Fibroblast of gingiva (primary cell): ENCODE results near the gene GHR.
A peak's percentile ranks its signal among the peaks of the same experiment; 100 is the strongest.

ENCODE experiments used
- DNase-seq: peaks from one replicate; pipeline ENCODE4 v3.0.0-alpha.2; 2011; ENCODE audit warnings: low read depth

GHR gene

DNA sequence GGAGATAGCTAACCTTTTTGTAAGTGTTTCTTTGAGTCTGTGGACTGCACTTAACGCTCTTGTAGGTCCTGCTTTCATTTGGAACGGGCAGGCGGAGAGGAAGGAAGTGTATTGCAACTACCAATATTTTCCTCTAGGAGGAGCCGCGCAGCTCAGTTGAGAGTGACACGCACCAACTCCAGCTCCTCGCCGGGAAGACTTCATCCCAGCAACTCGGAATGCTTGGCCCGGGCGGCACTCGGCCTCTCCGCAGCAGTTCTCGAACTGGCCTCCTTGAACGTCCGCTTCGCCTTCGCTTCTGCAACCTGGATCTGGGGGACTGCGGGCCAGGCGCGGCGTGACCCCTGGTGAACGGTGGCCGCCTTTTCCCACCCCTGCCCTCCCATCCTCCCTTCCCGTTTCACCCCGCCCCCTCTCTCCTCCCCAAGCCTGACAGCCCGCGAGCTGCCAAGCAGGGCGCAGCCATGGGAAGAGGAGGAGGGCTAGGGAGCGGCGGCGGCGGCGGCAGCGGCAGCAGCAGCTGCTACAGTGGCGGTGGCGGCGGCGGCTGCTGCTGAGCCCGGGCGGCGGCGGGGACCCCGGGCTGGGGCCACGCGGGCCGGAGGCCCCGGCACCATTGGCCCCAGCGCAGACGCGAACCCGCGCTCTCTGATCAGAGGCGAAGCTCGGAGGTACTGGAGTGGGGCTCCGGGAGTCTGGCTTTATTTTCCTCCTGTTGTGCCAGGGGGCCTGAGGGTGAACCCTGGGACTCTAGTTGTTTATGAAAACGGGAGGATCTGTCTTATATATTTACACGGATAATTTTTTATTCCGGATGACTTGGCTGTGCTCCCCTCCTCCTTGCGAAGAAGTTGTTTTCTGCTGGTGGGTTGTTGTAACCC lies at the start of gene GHR:
Gene GHR (plus strand): TSS at position 155 of the 881 bp plus-strand sequence. CDS start 142,436 bp downstream, outside the sequence.
- peak; percentile 90 for DNase-seq

DNA sequence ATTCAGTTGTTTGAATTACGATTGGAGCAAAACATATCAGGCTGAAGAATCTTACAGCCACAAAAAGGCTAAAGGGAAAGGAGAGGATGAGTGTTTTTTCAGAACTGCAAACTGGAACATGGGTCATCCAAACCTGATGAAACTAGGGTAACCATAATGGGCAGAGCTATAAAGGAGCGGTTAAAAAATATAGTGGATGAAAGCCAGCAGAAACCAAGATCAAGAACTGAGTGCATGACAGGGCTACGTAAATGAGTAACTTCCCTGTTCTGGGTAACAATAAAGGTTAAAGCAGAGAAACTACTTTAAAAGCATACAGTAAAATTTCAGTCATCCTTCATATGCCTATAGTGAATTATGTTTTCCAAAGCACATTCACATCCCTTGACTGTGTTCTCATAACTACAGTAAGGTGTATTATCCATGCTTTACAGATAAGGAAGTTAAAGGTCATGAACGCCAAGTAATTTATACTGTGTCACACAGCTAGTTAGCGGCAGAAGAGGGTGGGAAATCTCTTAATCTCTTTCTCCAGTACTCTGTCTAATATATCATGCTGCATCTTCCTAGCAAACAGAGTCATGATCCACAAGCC lies 48.5 kb upstream of the GHR start:
- DNase-seq, result no peak

DNA sequence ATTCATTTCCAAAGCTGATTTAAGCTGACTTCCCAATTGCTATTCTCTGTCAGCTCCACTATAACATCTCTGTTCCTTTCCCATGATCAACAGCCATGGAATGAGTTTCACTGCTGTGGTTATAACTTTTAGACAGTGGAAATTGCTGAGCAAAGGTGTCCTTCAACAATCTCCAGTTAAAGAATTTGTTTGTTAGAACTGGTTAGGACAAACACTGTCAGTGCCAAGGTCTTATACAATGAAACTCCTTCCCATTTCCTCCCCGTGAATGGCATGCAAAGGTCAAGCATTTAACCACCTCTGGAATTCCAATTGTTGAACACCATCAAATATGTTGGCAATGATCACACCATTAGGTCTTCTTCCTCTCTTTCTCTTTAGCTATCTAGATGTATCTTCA lies 45.7 kb upstream of the GHR start:
- peak; percentile 23 for DNase-seq

DNA sequence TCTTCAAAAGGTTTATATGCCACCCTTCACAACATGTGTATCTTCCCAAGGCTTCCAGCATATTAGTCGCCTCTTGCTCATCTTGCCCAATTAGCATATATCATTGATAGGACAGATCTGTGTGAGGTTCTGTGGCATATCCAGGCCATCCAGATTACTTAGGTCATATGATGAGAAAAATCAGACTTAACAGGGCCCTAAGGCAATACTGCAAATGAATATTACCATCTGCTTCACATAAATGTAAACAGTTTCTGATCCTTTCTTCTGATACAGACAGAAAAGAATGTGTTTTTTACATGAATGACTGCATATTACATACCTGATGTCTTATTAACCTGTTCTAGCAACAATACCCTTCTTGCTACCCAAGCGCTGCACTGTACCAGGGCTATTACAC lies 41.3 kb upstream of the GHR start:
- DNase-seq, result no peak

GRCh38 chr5:42387563-42387962 lies 35.7 kb upstream of the GHR start:
- peak; percentile 22 for DNase-seq

DNA sequence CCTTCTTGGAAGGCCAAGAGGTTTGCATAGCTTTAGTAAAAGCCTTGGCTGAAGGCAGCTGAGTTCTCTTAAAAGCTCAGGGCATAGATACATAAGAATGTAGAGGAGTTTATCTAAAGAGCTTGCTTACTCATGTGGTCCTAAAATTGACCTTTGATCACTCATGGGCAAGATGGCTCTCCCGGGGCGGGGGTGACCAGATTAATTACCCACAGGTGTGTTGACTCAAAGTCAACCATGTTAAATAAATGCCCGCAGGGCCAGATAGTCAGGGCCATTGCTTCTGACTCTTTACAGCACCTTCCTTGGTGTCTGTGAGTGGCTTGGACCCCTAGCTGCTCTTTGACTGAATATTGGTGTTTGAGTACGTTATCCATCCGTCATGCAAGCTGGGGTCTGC lies 33.1 kb upstream of the GHR start:
- DNase-seq, result no peak

DNA sequence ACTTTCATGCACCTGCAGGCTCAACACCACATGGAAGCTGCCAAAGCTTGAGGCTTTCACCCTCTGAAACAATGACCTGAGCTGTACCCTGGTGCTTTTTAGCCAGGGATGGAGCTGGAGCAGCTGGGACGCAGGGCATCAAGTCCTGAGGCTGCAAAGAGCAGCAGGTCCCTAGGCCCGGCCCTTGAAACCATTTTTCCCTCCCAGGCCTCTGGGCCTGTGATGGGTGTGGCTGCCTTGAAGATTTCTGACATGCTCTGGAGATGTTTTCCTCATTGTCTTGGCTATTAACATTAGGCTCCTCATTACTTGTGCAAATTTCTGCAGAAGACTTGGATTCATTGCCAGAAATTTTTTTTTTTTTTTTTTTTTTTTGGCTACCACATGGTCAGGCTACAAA lies 30.3 kb upstream of the GHR start:
- DNase-seq, result no peak

GRCh38 chr5:42396111-42396510 lies 27.1 kb upstream of the GHR start:
- DNase-seq, result no peak

DNA sequence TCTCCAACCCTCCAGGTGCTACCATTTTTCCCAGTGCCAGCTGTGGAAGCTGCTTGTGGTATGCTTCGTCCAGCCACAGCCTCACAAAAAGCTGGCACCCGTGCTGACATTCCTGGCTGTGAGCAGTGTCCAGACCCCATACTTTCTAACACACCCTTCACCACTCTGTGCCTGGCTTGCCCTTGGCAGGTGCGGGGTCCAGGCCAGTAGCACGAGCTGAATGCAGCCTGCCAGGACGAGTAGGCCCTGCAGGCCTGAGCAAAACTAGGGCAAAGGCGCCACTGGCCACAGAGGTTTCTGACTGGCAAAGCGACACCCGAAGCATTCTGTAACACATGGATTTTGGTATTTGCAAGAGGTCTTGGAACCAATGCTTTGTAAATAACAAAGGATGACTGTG lies 26.0 kb upstream of the GHR start:
- DNase-seq, result no peak

DNA sequence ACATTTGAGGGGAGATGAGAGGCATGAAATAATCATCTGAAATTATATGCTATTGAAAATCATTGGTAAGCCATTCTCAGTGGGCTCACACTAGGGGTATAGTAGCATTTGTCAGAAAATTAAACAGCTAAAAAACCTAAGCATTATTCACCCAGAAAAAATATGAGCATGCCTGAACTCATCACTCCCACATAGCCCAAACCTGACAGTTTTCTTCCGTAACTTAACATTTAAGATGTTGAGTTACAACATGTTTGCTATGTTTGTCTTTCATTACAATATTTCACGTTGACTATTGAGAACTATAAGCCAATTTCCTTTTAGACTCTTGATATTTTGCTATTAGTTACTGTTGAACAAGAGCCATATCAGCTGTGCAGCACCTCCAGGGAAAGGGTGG lies 23.5 kb upstream of the GHR start:
- no peak for DNase-seq

DNA sequence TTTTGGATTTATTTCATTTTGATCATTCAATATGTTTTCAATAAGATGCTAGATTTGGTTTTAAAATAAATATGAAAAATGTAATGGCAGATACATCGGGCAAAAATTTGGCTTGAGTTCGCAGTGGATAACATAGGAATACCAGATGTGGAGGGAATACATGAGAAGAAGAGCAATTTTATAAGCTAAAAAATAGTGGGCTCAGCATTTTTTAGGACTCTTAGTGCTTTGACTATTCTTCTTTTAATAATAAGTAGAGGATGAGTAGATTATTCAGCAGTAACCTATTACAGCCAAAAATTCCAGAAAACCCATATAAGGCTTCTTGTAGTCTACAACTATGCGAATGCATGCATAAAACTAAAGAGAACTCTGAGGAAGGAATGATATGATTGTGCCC lies 22.8 kb upstream of the GHR start:
- no peak for DNase-seq

DNA sequence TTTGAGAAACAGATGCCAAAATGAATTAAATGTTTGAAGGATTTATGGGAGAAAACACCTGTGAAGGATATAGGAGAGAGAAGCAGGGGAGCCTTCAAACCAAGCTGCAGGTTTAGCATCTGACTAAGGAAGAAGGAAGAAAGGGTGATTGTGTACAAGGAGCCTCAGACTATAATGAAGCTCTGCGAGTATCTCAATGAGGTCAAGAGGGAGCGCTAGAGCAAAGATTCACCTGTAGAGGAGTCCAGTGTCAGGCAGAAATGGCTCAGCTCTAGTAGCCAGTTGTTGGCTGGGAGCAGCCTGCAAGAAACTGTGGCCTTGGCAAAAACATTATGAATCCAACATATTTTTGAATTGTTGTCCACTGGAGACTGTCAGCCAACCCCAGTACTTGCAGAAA lies 20.0 kb upstream of the GHR start:
- no peak for DNase-seq

DNA sequence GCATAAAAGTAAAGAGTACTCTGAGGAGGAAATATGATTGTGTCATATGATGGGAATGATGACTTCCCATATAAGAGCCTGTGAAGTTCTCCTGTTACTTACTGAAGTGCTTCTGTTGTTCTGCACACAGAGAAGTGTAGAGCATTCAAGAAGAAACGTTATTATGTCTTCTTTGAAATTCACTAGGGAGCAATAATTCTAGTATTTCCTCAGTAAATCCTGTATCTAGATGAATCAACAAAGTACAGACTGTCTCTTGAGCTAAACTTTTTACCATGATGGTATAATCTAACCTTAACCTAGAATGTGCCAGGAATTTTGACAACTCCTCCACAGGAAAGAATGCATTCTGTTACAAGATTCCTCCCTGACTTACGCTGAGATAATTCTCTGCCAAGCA lies 18.9 kb upstream of the GHR start:
- no peak for DNase-seq

- no peak for DNase-seq
These were observed 3.9 kb upstream of the GHR start for GRCh38 chr5:42419294-42419693.

GRCh38 chr5:42422656-42423280 lies 471 bp upstream of the GHR start:
- DNase-seq, result no peak

GRCh38 chr5:42426016-42426415 lies 2.8 kb downstream of the GHR start:
- no peak for DNase-seq

- DNase-seq, result peak; percentile 18
These were observed 6.5 kb downstream of the GHR start for GRCh38 chr5:42429694-42430093.

GRCh38 chr5:42434047-42434724 lies 10.9 kb downstream of the GHR start:
- DNase-seq, result no peak

DNA sequence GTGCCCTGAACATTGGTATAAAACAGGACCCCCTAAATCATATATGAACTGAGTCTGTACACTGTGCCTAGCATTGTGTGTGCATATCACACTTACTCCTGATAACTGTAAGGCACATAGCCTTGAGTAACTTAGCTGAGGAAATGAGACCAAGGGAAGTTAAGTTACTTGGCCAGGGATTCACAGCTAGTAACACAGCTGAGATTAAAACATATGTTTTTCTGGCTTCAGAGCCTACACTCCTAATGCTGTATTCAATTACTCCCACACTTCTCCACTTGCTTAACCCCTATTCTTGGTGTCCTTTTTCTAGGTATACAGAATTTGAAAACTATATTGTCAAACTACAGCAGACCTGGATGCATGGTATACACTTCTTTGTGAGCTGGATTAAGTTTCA lies 12.8 kb downstream of the GHR start:
- DNase-seq, result no peak

GRCh38 chr5:42454216-42454995 lies 31.2 kb downstream of the GHR start:
- DNase-seq, result no peak

DNA sequence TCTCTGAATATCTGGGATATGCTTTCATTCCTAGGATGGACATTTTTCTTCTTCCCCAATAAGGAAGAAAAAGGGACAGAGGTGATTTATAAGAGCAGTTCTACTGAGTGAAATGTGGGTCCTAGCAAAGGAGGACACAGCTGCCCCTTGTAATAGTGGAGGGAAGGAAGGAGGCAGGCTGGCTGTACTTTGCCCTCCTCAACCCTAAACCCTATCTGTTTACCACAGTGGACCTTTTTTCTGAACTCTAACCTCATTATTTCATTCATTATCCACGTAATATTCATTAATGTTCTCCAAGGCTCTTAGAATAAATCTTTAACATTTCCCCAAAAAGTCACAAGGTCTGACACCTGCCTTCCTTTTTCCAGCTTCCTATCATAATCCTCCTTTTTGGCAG lies 37.8 kb downstream of the GHR start:
- no peak for DNase-seq

- no peak for DNase-seq
These were observed 38.3 kb downstream of the GHR start for GRCh38 chr5:42461507-42461906.
